Neural crest cell (in vitro differentiated cells): ENCODE results near the gene CSNK2A2. TPM values are rescaled to one million over a fixed set of nuclear protein-coding genes. Genes with fewer than 3 reads are reported as not detected.

ENCODE experiments used
- DNase-seq: peaks from one replicate; pipeline ENCODE4 v3.0.0; 2021; ENCODE audit warnings: low read depth, mixed read lengths, low spot score
- H3K27ac Mint-ChIP-seq: one replicate; pipeline ENCODE4 v1.8.0; 2021; ENCODE audit warnings: mild to moderate bottlenecking, mixed read lengths; ENCODE audit not compliant: unreplicated experiment
- H3K27me3 Mint-ChIP-seq: 2 replicates; pipeline ENCODE4 v1.8.0; 2021; ENCODE audit warnings: low read depth, mild to moderate bottlenecking, mixed read lengths
- H3K36me3 Mint-ChIP-seq: 2 replicates; pipeline ENCODE4 v1.8.0; 2021; ENCODE audit warnings: low read depth, mild to moderate bottlenecking, mixed read lengths
- H3K4me1 Mint-ChIP-seq: 2 replicates; pipeline ENCODE4 v1.8.0; 2021; ENCODE audit warnings: mixed read lengths
- H3K4me3 Mint-ChIP-seq: one replicate; pipeline ENCODE4 v1.8.0; 2021; ENCODE audit warnings: mild to moderate bottlenecking, mixed read lengths
- H3K9me3 Mint-ChIP-seq: 2 replicates; pipeline ENCODE4 v1.8.0; 2021; ENCODE audit warnings: mixed read lengths
- CTCF ChIP-seq: fragments of 200-600 bp; sonication (generic); conservative IDR thresholded peaks from 2 replicates; pipeline ENCODE4 v1.5.0; 2021; ENCODE audit warnings: antibody characterized with exemption, mild to moderate bottlenecking
- total RNA-seq: library from RNA; stranded (reverse); gene quantifications from 2 replicates; pipeline ENCODE4 v1.2.1, GENCODE V29; 2021

Gene CSNK2A2
- total RNA-seq, 1 donor from 2014 or later: 116 TPM

GRCh38 chr16:58219432-58219831, 21.5 kb upstream of the CSNK2A2 start:
- no peaks in the 10 kb centered on the region for H3K36me3 Mint-ChIP-seq
- peaks cover 4% of the 10 kb centered on the region for H3K4me1 Mint-ChIP-seq
- H3K4me3 Mint-ChIP-seq: no peak overlapping the region
- H3K27ac Mint-ChIP-seq: no peak overlapping the region
- no peak for DNase-seq
- TF ChIP-seq CTCF: no peak
- H3K27me3 Mint-ChIP-seq: peaks cover 42% of the 10 kb centered on the region
- H3K9me3 Mint-ChIP-seq: peaks cover 2% of the 10 kb centered on the region

GRCh38 chr16:58218786-58219185, 20.9 kb upstream of the CSNK2A2 start:
- Mint-ChIP-seq H3K4me1 (peaks cover 4% of the 10 kb centered on the region), H3K9me3 (peaks cover 2% of the 10 kb centered on the region), H3K27me3 (peaks cover 38% of the 10 kb centered on the region), H3K27ac (no peak overlapping the region), H3K36me3 (no peaks in the 10 kb centered on the region), H3K4me3 (no peak overlapping the region)
- no peak for TF ChIP-seq CTCF
- DNase-seq: no peak

- Mint-ChIP-seq H3K4me3 (no peak overlapping the region), H3K36me3 (no peaks in the 10 kb centered on the region), H3K27ac (no peak overlapping the region), H3K27me3 (peaks cover 43% of the 10 kb centered on the region), H3K9me3 (peaks cover 2% of the 10 kb centered on the region), H3K4me1 (peaks cover 4% of the 10 kb centered on the region)
- no peak for DNase-seq
- no peak for TF ChIP-seq CTCF
Measured at GRCh38 chr16:58217311-58217925, 19.5 kb upstream of the CSNK2A2 start.

- H3K9me3 Mint-ChIP-seq: peaks cover 2% of the 10 kb centered on the region
- no peak for DNase-seq
- TF ChIP-seq CTCF: no peak
- H3K27me3 Mint-ChIP-seq: peaks cover 39% of the 10 kb centered on the region
- H3K27ac Mint-ChIP-seq: no peak overlapping the region
- H3K4me1 Mint-ChIP-seq: peaks cover 4% of the 10 kb centered on the region
- H3K4me3 Mint-ChIP-seq: no peak overlapping the region
- no peaks in the 10 kb centered on the region for H3K36me3 Mint-ChIP-seq
Measured at GRCh38 chr16:58212824-58213655, 15.1 kb upstream of the CSNK2A2 start.

- no peak overlapping the region for H3K27ac Mint-ChIP-seq
- no peak for TF ChIP-seq CTCF
- H3K4me3 Mint-ChIP-seq: no peak overlapping the region
- no peaks in the 10 kb centered on the region for H3K36me3 Mint-ChIP-seq
- peaks cover 38% of the 10 kb centered on the region for H3K27me3 Mint-ChIP-seq
- H3K9me3 Mint-ChIP-seq: peaks cover 2% of the 10 kb centered on the region
- DNase-seq: no peak
- H3K4me1 Mint-ChIP-seq: peaks cover 4% of the 10 kb centered on the region
Measured at GRCh38 chr16:58211846-58212245, 13.9 kb upstream of the CSNK2A2 start.
